ENCODE measurements around the gene DYNC1I2.

DYNC1I2 gene

DNA sequence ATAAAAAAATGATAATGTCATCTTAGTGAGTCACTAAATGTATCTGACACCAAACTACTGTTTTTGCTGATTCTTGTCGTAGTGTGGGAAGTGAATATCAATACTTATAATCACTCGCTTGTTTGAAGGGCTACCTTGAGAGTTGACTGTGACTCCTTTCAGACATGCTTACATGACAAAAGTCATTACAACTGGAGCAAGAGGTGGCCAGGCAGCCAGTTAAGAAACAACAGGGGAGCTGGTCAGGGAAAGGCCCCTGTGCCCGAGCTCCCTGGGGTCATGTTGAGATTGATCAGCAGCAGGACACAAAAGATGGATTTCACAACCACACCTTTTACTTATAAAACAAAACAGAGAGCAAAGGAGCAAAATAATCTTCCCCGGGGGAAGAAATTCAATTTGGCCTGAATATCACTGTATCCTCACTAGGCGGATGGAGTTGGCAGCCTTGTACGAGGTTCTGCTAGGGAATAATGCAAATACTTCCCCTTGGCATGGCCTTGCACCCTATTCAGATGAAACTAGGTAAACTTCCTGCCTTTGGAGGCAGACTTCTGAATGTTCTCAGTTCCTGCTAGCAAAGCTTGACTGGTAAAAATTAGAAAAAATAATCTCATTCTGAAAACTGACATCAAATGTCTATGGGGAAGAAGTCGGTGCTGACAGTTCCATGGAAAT lies 101.2 kb downstream of the DYNC1I2 start:
- no peaks in the 10 kb centered on the region for H3K9me3 ChIP-seq (replicated peaks; ENCODE audit: low read length)
- H3K4me2 ChIP-seq (ENCODE audit: low read length): no peak overlapping the region
- no peak overlapping the region for H3K4me3 ChIP-seq (ENCODE audit: low read length)
- no peaks in the 10 kb centered on the region for H3K27me3 ChIP-seq (ENCODE audit: control insufficient read depth, insufficient read depth, low read length)
- no peak overlapping the region for H3K9ac ChIP-seq (ENCODE audit: low read depth, low read length)
- peaks cover 38% of the 10 kb centered on the region for H3K36me3 ChIP-seq (ENCODE audit: insufficient read depth, low read length)
- no peaks in the 10 kb centered on the region for H3K4me1 ChIP-seq (ENCODE audit: control insufficient read depth, insufficient read depth, low read length)

DNA sequence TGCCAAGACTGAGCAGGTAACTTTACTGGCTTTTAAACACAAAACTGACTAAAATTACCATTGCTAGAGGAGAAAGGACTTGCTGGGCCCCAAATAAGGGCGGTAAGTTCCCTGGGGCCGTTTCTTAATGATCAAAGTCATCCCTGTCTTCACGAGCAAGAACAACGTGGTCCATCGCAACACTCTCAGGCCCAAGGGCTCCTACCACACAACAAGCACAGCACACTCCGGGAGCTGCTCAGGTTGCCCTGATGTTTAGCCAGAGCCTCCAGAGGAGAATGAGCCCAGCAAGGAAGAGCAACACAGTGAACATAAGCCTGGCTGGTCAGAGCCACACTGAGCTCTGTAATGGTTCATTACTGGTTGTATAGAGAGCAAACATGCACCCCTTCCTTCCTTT lies 102.7 kb downstream of the DYNC1I2 start:
- no peaks in the 10 kb centered on the region for H3K4me1 ChIP-seq (ENCODE audit: control insufficient read depth, insufficient read depth, low read length)
- H3K4me3 ChIP-seq (ENCODE audit: low read length): no peak overlapping the region
- no peaks in the 10 kb centered on the region for H3K9me3 ChIP-seq (replicated peaks; ENCODE audit: low read length)
- H3K9ac ChIP-seq (ENCODE audit: low read depth, low read length): no peak overlapping the region
- H3K27me3 ChIP-seq (ENCODE audit: control insufficient read depth, insufficient read depth, low read length): no peaks in the 10 kb centered on the region
- H3K36me3 ChIP-seq (ENCODE audit: insufficient read depth, low read length): peaks cover 32% of the 10 kb centered on the region
- H3K4me2 ChIP-seq (ENCODE audit: low read length): no peak overlapping the region

DNA sequence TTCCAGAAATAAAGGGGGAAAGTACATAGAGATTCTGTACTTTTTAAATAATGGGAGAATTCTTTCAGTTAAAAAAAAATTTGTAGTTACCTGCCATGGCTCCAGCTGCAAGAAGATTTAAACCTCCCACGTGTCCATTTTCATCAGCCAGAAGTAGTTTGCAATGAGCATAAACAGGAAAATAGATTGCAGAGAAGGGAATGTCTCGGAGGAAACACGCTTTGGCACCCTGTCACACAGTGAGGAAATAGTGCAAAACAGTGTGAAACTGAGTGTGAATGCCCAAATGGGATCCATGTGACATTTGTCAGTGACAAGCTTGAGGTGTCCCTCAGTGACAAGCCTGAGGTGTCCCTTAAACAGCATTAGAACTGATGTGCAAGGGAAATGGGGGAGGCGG lies 104.1 kb downstream of the DYNC1I2 start:
- H3K36me3 ChIP-seq (ENCODE audit: insufficient read depth, low read length): peaks cover 28% of the 10 kb centered on the region
- H3K9me3 ChIP-seq (replicated peaks; ENCODE audit: low read length): no peaks in the 10 kb centered on the region
- H3K4me3 ChIP-seq (ENCODE audit: low read length): no peak overlapping the region
- no peak overlapping the region for H3K9ac ChIP-seq (ENCODE audit: low read depth, low read length)
- H3K27me3 ChIP-seq (ENCODE audit: control insufficient read depth, insufficient read depth, low read length): no peaks in the 10 kb centered on the region
- H3K4me2 ChIP-seq (ENCODE audit: low read length): no peak overlapping the region
- H3K4me1 ChIP-seq (ENCODE audit: control insufficient read depth, insufficient read depth, low read length): no peaks in the 10 kb centered on the region

DNA sequence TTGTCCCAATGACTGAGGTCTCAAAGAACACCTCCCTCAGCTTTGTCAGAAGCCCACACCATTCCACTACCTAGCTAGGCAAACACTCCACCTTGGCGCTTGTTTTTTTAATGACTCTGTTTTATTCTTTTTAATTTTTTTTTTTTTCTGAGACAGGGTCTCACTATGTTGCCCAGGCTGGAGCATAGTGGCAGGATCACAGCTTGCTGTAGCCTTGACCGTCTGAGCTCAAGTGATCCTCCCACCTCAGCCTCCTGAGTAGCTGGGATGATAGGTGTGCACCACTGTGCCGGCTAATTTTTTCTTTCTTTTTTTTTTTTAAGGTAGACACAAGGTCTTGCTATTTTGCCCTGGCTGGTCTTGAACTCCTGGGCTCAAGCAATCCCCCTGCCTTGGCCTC lies 104.9 kb downstream of the DYNC1I2 start:
- peaks cover 24% of the 10 kb centered on the region for H3K36me3 ChIP-seq (ENCODE audit: insufficient read depth, low read length)
- no peak overlapping the region for H3K4me3 ChIP-seq (ENCODE audit: low read length)
- H3K9me3 ChIP-seq (replicated peaks; ENCODE audit: low read length): no peaks in the 10 kb centered on the region

DNA sequence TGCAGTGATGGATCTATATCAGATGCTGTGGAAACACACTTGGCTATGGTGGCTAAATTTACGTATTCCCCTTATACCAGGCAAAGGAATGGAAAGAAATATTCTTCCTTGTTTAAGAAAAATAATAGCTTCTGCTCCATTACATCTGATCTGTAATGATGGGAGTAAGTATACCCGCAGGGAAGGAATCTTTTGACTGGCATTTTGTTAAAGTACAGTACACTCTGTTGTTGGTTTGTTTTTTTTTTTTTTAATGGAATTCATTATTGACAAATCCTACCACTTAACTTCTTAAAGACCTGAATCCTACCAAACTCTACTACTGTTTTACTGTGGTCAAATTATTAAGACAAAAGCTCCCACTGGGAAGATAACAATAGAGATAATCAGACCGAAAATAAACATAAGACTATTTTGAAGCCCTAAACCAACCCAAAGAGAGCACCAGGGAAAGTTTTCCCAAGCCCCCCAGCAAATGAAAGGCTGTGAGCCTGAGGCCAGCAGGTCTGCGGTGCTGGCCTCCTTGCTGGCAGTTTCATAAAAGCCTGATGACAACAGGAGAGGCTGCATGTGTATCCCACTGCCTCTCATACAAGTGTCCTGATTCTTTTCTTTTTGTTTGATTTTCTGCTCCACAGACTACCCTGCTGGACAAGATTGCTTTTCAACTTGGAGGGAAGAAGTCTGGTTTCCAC lies 105.8 kb downstream of the DYNC1I2 start:
- no peak overlapping the region for H3K4me3 ChIP-seq (ENCODE audit: low read length)
- no peak overlapping the region for H3K4me2 ChIP-seq (ENCODE audit: low read length)
- H3K4me1 ChIP-seq (ENCODE audit: control insufficient read depth, insufficient read depth, low read length): peaks cover 5% of the 10 kb centered on the region
- H3K9ac ChIP-seq (ENCODE audit: low read depth, low read length): no peak overlapping the region
- no peaks in the 10 kb centered on the region for H3K27me3 ChIP-seq (ENCODE audit: control insufficient read depth, insufficient read depth, low read length)
- H3K36me3 ChIP-seq (ENCODE audit: insufficient read depth, low read length): peaks cover 18% of the 10 kb centered on the region
- H3K9me3 ChIP-seq (replicated peaks; ENCODE audit: low read length): no peaks in the 10 kb centered on the region

More for the DNA sequence above, 104.9 kb downstream of the DYNC1I2 start:
- no peaks in the 10 kb centered on the region for H3K27me3 ChIP-seq (ENCODE audit: control insufficient read depth, insufficient read depth, low read length)
- H3K9ac ChIP-seq (ENCODE audit: low read depth, low read length): no peak overlapping the region
- H3K4me1 ChIP-seq (ENCODE audit: control insufficient read depth, insufficient read depth, low read length): no peaks in the 10 kb centered on the region
- no peak overlapping the region for H3K4me2 ChIP-seq (ENCODE audit: low read length)

DNA sequence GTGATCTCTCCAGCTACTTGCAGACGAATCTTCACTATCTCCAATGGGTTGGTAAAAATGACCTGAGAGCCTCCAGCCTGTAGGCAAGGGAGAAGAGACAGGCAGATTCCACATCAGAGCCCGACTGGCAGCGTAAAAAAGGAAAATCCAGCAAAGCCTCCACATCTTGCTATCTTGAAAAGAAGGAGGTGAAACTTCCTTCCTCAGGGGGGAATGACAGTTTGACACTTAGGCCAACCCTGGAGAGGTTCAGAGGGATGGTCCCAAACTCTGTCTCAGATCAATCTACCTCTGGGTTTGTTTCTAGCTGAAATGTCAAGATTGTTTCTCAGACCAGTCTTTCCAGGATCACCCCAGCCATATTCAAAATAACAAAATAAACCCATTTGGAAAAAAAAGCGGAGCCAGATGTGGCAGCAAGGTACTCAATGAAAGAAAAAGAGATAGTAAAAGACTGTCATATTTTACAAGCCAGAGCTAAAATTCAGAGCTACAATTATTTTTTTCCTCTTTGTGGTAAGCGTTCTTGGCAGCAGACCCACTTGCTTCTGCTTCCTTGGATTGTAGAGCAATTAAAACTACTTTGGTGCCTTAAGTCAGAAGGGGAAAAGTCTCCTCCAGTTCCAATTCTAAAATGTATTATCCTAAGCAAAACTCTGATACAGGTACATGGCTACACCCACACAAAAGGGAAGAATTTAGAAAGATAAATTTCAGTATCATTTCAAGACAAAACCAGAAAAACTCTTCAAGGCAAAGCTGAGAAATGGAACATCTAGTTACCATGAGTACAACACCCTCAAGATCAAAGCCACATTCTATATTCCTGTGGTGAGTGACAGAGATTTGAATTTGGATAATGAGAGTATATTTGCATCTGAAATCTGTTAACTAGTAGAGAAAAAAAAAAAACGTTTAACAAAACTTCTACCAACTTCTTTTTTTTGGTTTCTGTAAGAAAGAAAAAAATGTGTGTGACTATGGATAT lies 106.7 kb downstream of the DYNC1I2 start:
- Histone ChIP-seq H3K4me3 (ENCODE audit: low read length) (no peak overlapping the region), H3K36me3 (ENCODE audit: insufficient read depth, low read length) (peaks cover 15% of the 10 kb centered on the region), H3K4me1 (ENCODE audit: control insufficient read depth, insufficient read depth, low read length) (peaks cover 14% of the 10 kb centered on the region), H3K27me3 (ENCODE audit: control insufficient read depth, insufficient read depth, low read length) (no peaks in the 10 kb centered on the region), H3K9ac (ENCODE audit: low read depth, low read length) (no peak overlapping the region), H3K9me3 (replicated peaks; ENCODE audit: low read length) (no peaks in the 10 kb centered on the region), H3K4me2 (ENCODE audit: low read length) (no peak overlapping the region)

DNA sequence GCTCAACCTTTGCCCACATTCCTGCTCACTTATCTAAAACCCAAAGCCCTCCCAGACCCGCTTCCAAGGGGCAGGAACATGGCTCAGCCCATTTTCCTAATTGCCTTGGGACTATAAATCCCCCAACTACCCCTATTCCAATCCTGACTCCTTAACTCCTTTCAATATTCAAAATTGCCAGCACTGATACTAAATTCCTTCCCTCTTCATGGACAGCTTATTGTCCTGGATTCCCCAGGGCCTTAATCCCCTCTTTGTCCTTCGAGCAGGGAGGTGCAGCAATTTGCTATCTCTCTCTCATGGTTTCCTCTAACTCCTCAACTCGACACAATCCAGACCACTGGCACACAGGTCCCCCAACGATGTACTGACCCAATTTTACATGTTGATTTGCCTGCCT lies 107.6 kb downstream of the DYNC1I2 start:
- no peak overlapping the region for H3K4me2 ChIP-seq (ENCODE audit: low read length)
- H3K4me1 ChIP-seq (ENCODE audit: control insufficient read depth, insufficient read depth, low read length): peaks cover 16% of the 10 kb centered on the region
- no peaks in the 10 kb centered on the region for H3K9me3 ChIP-seq (replicated peaks; ENCODE audit: low read length)
- no peaks in the 10 kb centered on the region for H3K27me3 ChIP-seq (ENCODE audit: control insufficient read depth, insufficient read depth, low read length)
- H3K36me3 ChIP-seq (ENCODE audit: insufficient read depth, low read length): peaks cover 14% of the 10 kb centered on the region
- H3K4me3 ChIP-seq (ENCODE audit: low read length): no peak overlapping the region
- H3K9ac ChIP-seq (ENCODE audit: low read depth, low read length): no peak overlapping the region
